GM10248 (cell line): ENCODE measurements around the gene MAGED2.
A peak's percentile ranks its signal among the peaks of the same experiment; 100 is the strongest.

Experiments
- CTCF ChIA-PET: fragments of 300-600 bp; sonication (Branson Sonifier 250); formaldehyde crosslinking; extraction: SDS; loops from one replicate; lab custom pipeline; 2021; ENCODE audit warnings: antibody characterized with exemption; lab: Yijun Ruan, JAX
- POLR2A ChIA-PET: fragments of 350-650 bp; sonication (Branson Sonifier 250); formaldehyde crosslinking; extraction: SDS; loops from one replicate; lab custom pipeline; 2020; ENCODE audit warnings: antibody characterized with exemption; lab: Yijun Ruan, JAX
- DNase-seq: peaks from one replicate; pipeline ENCODE4 v3.0.0; 2012; ENCODE audit errors: extremely low spot score
- TF ChIP-seq, protein P1 (sequence below): IDR thresholded peaks from 2 replicates; pipeline ENCODE4 v1.5.1; 2012; ENCODE audit warnings: mild to moderate bottlenecking, low read depth; ENCODE audit errors: extremely low read depth, missing control alignments, control extremely low read depth

The MAGED2 gene

DNA sequence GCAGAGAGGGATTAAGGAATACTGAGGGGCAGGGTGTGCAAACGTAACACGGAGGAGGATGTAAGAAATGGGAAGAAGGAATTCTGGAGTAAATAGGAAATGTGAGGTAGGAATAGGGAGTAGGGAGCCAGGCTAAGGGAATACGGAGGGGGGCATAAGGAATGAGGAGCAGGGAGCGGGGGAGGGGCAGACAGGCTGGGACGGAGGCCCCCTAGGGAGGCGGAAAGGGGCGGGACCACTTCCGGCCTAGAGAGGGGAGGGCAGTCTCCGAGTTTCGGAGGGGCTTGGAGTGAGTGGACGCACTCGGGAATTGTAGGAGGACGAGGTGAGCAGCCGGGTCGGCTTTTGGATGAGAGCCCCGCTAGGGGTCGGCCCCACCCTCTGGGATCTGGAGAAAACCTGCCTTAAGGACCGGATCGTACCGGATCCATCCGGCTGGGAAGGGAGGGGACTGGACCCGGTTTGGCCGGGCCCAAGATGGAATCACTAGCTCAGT is 612 bp downstream of the MAGED2 start:
- TF ChIP-seq, protein P1, sequence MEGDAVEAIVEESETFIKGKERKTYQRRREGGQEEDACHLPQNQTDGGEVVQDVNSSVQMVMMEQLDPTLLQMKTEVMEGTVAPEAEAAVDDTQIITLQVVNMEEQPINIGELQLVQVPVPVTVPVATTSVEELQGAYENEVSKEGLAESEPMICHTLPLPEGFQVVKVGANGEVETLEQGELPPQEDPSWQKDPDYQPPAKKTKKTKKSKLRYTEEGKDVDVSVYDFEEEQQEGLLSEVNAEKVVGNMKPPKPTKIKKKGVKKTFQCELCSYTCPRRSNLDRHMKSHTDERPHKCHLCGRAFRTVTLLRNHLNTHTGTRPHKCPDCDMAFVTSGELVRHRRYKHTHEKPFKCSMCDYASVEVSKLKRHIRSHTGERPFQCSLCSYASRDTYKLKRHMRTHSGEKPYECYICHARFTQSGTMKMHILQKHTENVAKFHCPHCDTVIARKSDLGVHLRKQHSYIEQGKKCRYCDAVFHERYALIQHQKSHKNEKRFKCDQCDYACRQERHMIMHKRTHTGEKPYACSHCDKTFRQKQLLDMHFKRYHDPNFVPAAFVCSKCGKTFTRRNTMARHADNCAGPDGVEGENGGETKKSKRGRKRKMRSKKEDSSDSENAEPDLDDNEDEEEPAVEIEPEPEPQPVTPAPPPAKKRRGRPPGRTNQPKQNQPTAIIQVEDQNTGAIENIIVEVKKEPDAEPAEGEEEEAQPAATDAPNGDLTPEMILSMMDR: no peak
- ChIA-PET CTCF (interaction anchor here (2.5 kb wide), 1 partner anchor 168 kb away, joined by 8 read pairs; no protein-coding TSS in a partner anchor), POLR2A (interaction anchor here (0.9 to 1.6 kb wide), 2 partner anchors 168 to 192 kb away, joined by 3 to 5 read pairs; partner anchors contain the start of gene APEX2)
- peak; percentile 37 for DNase-seq

GRCh38 chrX:54808605-54809483 is 1.3 kb downstream of the MAGED2 start:
- DNase-seq: peak; percentile 94
- ChIA-PET POLR2A (interaction anchor here (0.9 to 1.6 kb wide), 2 partner anchors 169 to 192 kb away, joined by 3 to 5 read pairs; partner anchors contain the start of gene APEX2), CTCF (interaction anchor here (0.9 to 2.5 kb wide), 2 partner anchors 169 to 680 kb away, joined by 3 to 8 read pairs; no protein-coding TSS in a partner anchor)
- TF ChIP-seq, protein P1: no peak

DNA sequence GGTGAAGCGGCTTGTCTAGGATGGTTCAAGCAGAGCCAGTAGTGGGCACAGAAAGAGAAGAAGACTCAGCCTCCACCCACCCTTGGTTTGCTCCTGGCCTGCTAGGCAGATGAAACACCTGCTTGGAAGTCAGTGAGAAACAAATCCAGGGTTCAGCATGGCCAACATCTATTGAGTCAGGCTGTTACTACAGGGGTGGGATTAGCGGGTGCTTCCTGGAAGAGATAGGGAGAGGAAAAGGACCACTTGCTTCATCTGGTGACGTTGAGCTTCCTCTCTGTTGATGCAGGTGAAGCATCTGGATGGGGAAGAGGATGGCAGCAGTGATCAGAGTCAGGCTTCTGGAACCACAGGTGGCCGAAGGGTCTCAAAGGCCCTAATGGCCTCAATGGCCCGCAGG is 3.0 kb downstream of the MAGED2 start:
- TF ChIP-seq, protein P1: no peak
- ChIA-PET CTCF (interaction anchor here (2.5 kb wide), 1 partner anchor 171 kb away, joined by 8 read pairs; no protein-coding TSS in a partner anchor), POLR2A (no interaction called here)
- DNase-seq: no peak

DNA sequence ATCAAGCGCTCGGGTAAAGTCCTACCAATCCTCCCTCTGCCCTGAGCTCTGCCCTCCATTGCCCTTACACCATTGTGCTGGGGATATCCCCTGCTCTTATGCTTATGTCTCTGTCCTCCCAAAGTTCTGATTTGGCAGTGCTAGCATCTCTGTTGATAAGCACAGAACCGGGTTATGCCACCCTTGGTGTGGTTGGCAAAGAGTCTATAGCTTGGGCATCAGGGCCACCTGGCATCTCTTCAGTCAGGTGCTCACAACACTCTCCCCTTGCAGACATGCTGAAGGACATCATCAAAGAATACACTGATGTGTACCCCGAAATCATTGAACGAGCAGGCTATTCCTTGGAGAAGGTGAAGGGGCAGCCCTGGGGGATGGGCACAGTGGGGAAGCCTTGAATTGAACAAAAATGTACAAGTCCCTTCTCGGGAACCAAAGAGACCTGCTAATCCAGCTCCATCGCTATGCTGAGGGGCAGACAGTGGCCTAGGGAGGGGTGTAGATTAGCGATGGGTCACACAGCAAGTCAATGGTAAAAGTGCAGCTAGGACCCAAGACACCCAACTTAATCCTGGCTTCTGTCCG is 3.8 kb downstream of the MAGED2 start:
- ChIA-PET CTCF (interaction anchor here (1.4 kb wide), 1 partner anchor 14 kb away, joined by 3 read pairs; no protein-coding TSS in a partner anchor), POLR2A (no interaction called here)
- no peak for DNase-seq
- TF ChIP-seq, protein P1: no peak

- TF ChIP-seq, protein P1: no peak
- no peak for DNase-seq
- CTCF ChIA-PET: interaction anchor here (1.4 kb wide), 1 partner anchor 15 kb away, joined by 3 read pairs; no protein-coding TSS in a partner anchor
- POLR2A ChIA-PET: no interaction called here
Observed at GRCh38 chrX:54812306-54812705, 4.8 kb downstream of the MAGED2 start.

DNA sequence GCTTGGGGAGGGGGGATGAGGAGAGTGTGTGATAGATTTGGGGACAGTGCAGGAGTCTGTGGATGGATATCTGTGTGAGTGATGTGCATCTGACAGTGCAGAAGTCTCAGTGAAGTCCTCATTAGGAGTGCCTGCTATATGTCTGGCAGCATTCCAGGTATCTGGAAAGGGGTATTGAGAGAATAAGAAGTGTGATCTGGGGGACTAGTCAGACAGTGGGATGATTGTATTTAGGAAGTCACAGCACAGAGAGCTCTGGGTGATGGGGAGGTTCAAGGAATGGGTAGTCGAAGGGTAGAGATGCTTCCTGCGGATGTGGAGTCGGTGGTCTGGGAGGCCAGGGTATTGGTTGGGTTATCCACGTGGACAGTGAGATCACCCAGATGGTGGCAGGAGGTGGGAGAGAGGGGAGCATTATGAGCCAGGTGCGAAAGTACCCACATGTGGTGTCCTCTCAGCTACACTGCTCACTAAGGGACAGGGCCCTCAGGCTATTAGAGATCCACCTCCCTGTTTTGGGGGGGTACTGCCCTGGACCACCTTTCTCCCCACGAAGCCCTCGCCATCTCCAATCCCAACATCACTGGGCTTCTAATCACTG is 9.8 kb downstream of the MAGED2 start:
- no peak for DNase-seq
- TF ChIP-seq, protein P1: no peak
- POLR2A ChIA-PET: no interaction called here
- CTCF ChIA-PET: no interaction called here
